GM12865 (cell line): ENCODE results near the gene YJEFN3.

Experiments used
- DNase-seq: peaks from one replicate; pipeline ENCODE4 v3.0.0; 2010; ENCODE audit warnings: low read depth
- H3K4me3 ChIP-seq: 2 replicates; pipeline ENCODE4 v1.5.1; 2011; ENCODE audit warnings: mild to moderate bottlenecking, low read depth, low read length, control low read depth
- CTCF ChIP-seq: IDR thresholded peaks from 2 replicates; pipeline ENCODE4 v1.5.1; 2011; ENCODE audit warnings: low read length, control low read depth, low read depth, inconsistent platforms; ENCODE audit not compliant: insufficient read depth; ENCODE audit errors: missing control alignments

The YJEFN3 gene

GRCh38 chr19:19492026-19492610 is 36.6 kb upstream of the YJEFN3 start:
- no peak overlapping the region for H3K4me3 ChIP-seq
- TF ChIP-seq CTCF: no peak
- DNase-seq: no peak

DNA sequence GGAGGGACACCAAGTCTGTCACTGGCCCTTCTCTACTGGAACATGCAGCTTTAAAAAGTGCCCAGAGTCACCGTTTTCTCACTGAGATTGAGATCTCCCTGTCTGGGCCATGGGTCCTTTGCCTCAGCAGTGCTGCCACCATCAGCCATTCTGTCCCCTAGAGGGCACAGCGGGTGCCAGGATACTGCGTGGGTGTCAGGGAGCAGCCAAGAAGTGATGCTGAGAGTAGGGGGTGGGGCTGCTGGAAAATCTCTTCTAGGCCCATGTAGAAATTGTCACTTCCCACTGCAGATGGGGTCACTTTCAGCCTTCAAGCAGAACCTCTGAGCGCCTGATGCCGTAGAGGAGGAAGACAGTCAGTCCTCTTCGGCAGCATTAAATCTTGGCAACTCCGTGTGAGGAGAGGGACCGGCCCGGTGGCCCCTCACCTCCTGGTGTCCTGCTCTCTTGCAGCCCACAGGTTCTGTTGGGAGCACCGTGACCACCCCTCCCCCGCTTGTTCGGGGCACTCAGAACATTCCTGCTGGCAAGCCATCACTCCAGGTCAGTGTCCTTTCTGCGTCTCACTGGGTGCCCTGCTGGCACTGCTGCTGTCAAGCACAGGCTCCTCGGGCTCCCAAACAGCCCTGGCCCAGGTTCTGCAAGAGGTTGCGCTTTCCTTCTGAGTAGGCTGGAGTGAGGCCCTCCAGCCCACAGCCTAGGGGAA is 34.7 kb upstream of the YJEFN3 start:
- H3K4me3 ChIP-seq: no peak overlapping the region
- TF ChIP-seq CTCF: no peak
- DNase-seq: no peak

- DNase-seq: no peak
- H3K4me3 ChIP-seq: no peak overlapping the region
- no peak for TF ChIP-seq CTCF
Measured at GRCh38 chr19:19495614-19496603, 32.8 kb upstream of the YJEFN3 start.

- no peak for DNase-seq
- no peak overlapping the region for H3K4me3 ChIP-seq
- no peak for TF ChIP-seq CTCF
Measured at GRCh38 chr19:19498255-19498991, 30.3 kb upstream of the YJEFN3 start.

- no peak for TF ChIP-seq CTCF
- no peak overlapping the region for H3K4me3 ChIP-seq
- no peak for DNase-seq
Measured at GRCh38 chr19:19499272-19499995, 29.3 kb upstream of the YJEFN3 start.
